ENCODE measurements around the gene EIF3I. TPM values are rescaled to one million over a fixed set of nuclear protein-coding genes. Genes with fewer than 3 reads are reported as not detected.
A peak's percentile ranks its signal among the peaks of the same experiment; 100 is the strongest.

Gene EIF3I
- total and polyA plus RNA-seq, 10 of the 15 experiments (the other 5 are each of a cell fraction or from before 2014, with no cell fraction given): 208 to 606 (median 352) TPM

DNA sequence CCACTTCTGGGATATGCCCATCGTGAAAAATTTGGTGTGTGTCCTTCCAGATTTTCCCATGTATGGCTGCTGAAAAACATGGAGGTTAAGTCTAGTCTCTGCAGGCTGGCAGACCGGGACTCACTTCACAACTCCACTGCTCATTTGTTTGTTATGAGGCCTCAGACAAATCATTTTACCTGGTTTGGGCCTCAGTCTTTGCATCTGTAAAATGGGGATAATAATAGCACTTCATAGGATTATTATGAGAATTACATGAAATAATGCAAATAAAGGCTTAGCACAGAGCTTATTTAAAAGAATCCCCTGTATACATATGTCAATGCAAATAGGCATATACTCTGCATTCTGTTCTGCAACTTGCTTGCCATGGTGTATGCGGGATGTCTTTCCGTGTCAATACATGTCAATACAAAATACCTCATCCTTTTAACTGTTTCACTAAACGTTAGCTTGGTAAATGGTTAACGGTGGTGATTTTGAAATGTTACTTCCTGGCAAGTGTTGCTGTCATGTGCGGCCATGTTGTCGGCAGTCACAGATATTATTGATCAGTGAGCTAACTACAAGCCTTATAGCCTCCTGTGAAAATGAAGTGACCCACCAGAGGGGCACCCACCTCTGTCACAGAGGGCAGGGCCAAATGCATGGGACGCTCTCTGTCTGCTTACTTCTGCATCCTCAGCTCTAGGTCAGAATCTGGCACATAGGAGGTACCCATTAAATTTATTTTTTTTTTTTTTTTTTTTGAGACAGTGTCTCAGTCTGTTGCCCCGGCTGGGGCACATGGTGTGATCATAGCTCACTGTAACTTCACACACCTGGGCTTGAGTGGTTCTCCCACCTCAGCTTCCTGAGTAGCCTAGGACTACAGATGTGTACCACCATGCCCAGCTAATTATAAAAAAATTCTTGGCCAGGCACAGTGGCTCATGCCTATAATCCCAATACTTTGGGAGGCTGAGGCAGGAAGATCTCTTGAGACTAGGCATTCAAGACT lies 33.2 kb downstream of the EIF3I start (continued):
- no peak for TF ChIP-seq GATAD2B (conservative IDR thresholded peaks at IDR 0.05; ENCODE audit: low read depth)
- peak; percentile 47 for TF ChIP-seq MLLT1 (IDR thresholded peaks at IDR 0.05)
- no peak for TF ChIP-seq RUNX3 (IDR thresholded peaks at IDR 0.05; ENCODE audit: low read length)
- TF ChIP-seq, protein P1, sequence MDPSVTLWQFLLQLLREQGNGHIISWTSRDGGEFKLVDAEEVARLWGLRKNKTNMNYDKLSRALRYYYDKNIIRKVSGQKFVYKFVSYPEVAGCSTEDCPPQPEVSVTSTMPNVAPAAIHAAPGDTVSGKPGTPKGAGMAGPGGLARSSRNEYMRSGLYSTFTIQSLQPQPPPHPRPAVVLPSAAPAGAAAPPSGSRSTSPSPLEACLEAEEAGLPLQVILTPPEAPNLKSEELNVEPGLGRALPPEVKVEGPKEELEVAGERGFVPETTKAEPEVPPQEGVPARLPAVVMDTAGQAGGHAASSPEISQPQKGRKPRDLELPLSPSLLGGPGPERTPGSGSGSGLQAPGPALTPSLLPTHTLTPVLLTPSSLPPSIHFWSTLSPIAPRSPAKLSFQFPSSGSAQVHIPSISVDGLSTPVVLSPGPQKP (IDR thresholded peaks at IDR 0.05; ENCODE audit: low read depth, low read length): no peak
- TF ChIP-seq POLR2AphosphoS5 (IDR thresholded peaks at IDR 0.05; ENCODE audit: low read length): no peak
- TF ChIP-seq ZNF384 (IDR thresholded peaks at IDR 0.05; ENCODE audit: borderline replicate concordance, low read depth, low read length): no peak
- TF ChIP-seq ATF7 (IDR thresholded peaks at IDR 0.05; ENCODE audit: low read depth): 0 out of 2 replicates have a peak, but pooled peaks have one; percentile 20
- no peak for TF ChIP-seq PAX5 (IDR thresholded peaks at IDR 0.05; ENCODE audit: borderline replicate concordance, low read depth, low read length)
- TF ChIP-seq HDAC6 (IDR thresholded peaks at IDR 0.05; ENCODE audit: unreplicated experiment): no peak
- TF ChIP-seq YY1 (IDR thresholded peaks at IDR 0.05; ENCODE audit: low read depth, low read length): peak; percentile 77; the same call in 1 of the 2 replicates
- no peak for TF ChIP-seq FOS (IDR thresholded peaks at IDR 0.05; ENCODE audit: borderline replicate concordance, extremely low read depth, insufficient read length)
- TF ChIP-seq SRF (IDR thresholded peaks at IDR 0.05; ENCODE audit: low read depth in 2 of 2, low read length in 2 of 2): no peak
- TF ChIP-seq NR2F1 (conservative IDR thresholded peaks at IDR 0.05): no peak
- TF ChIP-seq, protein P2, sequence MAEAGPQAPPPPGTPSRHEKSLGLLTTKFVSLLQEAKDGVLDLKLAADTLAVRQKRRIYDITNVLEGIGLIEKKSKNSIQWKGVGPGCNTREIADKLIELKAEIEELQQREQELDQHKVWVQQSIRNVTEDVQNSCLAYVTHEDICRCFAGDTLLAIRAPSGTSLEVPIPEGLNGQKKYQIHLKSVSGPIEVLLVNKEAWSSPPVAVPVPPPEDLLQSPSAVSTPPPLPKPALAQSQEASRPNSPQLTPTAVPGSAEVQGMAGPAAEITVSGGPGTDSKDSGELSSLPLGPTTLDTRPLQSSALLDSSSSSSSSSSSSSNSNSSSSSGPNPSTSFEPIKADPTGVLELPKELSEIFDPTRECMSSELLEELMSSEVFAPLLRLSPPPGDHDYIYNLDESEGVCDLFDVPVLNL (IDR thresholded peaks at IDR 0.05; ENCODE audit: low read depth, low read length): no peak
- TF ChIP-seq, protein P3, sequence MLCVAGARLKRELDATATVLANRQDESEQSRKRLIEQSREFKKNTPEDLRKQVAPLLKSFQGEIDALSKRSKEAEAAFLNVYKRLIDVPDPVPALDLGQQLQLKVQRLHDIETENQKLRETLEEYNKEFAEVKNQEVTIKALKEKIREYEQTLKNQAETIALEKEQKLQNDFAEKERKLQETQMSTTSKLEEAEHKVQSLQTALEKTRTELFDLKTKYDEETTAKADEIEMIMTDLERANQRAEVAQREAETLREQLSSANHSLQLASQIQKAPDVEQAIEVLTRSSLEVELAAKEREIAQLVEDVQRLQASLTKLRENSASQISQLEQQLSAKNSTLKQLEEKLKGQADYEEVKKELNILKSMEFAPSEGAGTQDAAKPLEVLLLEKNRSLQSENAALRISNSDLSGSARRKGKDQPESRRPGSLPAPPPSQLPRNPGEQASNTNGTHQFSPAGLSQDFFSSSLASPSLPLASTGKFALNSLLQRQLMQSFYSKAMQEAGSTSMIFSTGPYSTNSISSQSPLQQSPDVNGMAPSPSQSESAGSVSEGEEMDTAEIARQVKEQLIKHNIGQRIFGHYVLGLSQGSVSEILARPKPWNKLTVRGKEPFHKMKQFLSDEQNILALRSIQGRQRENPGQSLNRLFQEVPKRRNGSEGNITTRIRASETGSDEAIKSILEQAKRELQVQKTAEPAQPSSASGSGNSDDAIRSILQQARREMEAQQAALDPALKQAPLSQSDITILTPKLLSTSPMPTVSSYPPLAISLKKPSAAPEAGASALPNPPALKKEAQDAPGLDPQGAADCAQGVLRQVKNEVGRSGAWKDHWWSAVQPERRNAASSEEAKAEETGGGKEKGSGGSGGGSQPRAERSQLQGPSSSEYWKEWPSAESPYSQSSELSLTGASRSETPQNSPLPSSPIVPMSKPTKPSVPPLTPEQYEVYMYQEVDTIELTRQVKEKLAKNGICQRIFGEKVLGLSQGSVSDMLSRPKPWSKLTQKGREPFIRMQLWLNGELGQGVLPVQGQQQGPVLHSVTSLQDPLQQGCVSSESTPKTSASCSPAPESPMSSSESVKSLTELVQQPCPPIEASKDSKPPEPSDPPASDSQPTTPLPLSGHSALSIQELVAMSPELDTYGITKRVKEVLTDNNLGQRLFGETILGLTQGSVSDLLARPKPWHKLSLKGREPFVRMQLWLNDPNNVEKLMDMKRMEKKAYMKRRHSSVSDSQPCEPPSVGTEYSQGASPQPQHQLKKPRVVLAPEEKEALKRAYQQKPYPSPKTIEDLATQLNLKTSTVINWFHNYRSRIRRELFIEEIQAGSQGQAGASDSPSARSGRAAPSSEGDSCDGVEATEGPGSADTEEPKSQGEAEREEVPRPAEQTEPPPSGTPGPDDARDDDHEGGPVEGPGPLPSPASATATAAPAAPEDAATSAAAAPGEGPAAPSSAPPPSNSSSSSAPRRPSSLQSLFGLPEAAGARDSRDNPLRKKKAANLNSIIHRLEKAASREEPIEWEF (IDR thresholded peaks at IDR 0.05; ENCODE audit: insufficient replicate concordance, low read depth, low read length): peak; percentile 52
- TF ChIP-seq SMAD1 (IDR thresholded peaks at IDR 0.05; ENCODE audit: low read depth, partially characterized antibody): no peak
- TF ChIP-seq EZH2 (IDR thresholded peaks at IDR 0.05; ENCODE audit: borderline replicate concordance, control insufficient read depth, low read depth, low read length): no peak
- TF ChIP-seq, protein P4, sequence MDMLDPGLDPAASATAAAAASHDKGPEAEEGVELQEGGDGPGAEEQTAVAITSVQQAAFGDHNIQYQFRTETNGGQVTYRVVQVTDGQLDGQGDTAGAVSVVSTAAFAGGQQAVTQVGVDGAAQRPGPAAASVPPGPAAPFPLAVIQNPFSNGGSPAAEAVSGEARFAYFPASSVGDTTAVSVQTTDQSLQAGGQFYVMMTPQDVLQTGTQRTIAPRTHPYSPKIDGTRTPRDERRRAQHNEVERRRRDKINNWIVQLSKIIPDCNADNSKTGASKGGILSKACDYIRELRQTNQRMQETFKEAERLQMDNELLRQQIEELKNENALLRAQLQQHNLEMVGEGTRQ (IDR thresholded peaks at IDR 0.05; ENCODE audit: borderline replicate concordance, low read depth, low read length): no peak
- no peak for TF ChIP-seq HDAC2 (IDR thresholded peaks at IDR 0.05)

All from GM12878 (cell line).